Islet precursor cell (in vitro differentiated cells): ENCODE measurements around the gene POLR2I.
A peak's percentile ranks its signal among the peaks of the same experiment; 100 is the strongest.
"Not testable (repeated sequence)": the region's sequence is repeated elsewhere in the genome, so short reads cannot be mapped to it uniquely, and the experiment has no call there.

Experiments used
- DNase-seq: peaks from one replicate; pipeline ENCODE4 v3.0.0-alpha.2; 2018

The POLR2I gene

GRCh38 chr19:36131221-36131620 lies 16.5 kb upstream of the POLR2I start:
- DNase-seq, result not testable (repeated sequence)

- no peak for DNase-seq
Measured at GRCh38 chr19:36128392-36128736, 13.7 kb upstream of the POLR2I start.

- DNase-seq, result no peak
Measured at GRCh38 chr19:36125557-36125956, 10.9 kb upstream of the POLR2I start.

- no peak for DNase-seq
Measured at GRCh38 chr19:36121486-36122124, 6.9 kb upstream of the POLR2I start.

- no peak for DNase-seq
Measured at GRCh38 chr19:36120984-36121358, 6.3 kb upstream of the POLR2I start.

GRCh38 chr19:36120092-36120983 lies 5.7 kb upstream of the POLR2I start:
- no peak for DNase-seq

- no peak for DNase-seq
Measured at GRCh38 chr19:36116344-36116637, 1.6 kb upstream of the POLR2I start.

- DNase-seq, result peak; percentile 70
Measured at GRCh38 chr19:36115453-36116343, 1.0 kb upstream of the POLR2I start, which contains the start of gene TBCB. TSS of gene TBCB (plus strand) at chr19:36115468. CDS start at chr19:36115561, 93 bp downstream.

- peak; percentile 66 for DNase-seq
Measured at GRCh38 chr19:36113894-36114720, 568 bp downstream of the POLR2I start.

GRCh38 chr19:36113425-36113824 lies 1.2 kb downstream of the POLR2I start:
- DNase-seq, result no peak

GRCh38 chr19:36112678-36113077 lies 2.0 kb downstream of the POLR2I start:
- DNase-seq, result no peak

GRCh38 chr19:36111200-36111539 lies 3.5 kb downstream of the POLR2I start:
- no peak for DNase-seq

- no peak for DNase-seq
Measured at GRCh38 chr19:36110487-36111199, 4.0 kb downstream of the POLR2I start, which contains the start of gene OVOL3. TSS of gene OVOL3 (plus strand) at chr19:36111143. CDS start at chr19:36111203, 60 bp downstream.

- DNase-seq, result no peak
Measured at GRCh38 chr19:36108684-36109083, 6.0 kb downstream of the POLR2I start.

GRCh38 chr19:36106991-36107390 lies 7.7 kb downstream of the POLR2I start:
- DNase-seq, result no peak

GRCh38 chr19:36106441-36106840 lies 8.2 kb downstream of the POLR2I start:
- no peak for DNase-seq

GRCh38 chr19:36103842-36104552 lies 10.7 kb downstream of the POLR2I start:
- DNase-seq, result peak; percentile 78

- DNase-seq, result no peak
Measured at GRCh38 chr19:36103040-36103626, 11.5 kb downstream of the POLR2I start.

GRCh38 chr19:36101550-36102327 lies 12.9 kb downstream of the POLR2I start:
- DNase-seq, result no peak

- DNase-seq, result no peak
Measured at GRCh38 chr19:36100476-36100875, 14.2 kb downstream of the POLR2I start.
